ENCODE results near the gene SASH1. TPM values are rescaled to one million over a fixed set of nuclear protein-coding genes. Genes with fewer than 3 reads are reported as not detected.
"Not testable (repeated sequence)": the region's sequence is repeated elsewhere in the genome, so short reads cannot be mapped to it uniquely, and the experiment has no call there.

Gene SASH1
- total RNA-seq, 2 experiments from 2014 or later: 0.03 to 0.47 TPM

DNA sequence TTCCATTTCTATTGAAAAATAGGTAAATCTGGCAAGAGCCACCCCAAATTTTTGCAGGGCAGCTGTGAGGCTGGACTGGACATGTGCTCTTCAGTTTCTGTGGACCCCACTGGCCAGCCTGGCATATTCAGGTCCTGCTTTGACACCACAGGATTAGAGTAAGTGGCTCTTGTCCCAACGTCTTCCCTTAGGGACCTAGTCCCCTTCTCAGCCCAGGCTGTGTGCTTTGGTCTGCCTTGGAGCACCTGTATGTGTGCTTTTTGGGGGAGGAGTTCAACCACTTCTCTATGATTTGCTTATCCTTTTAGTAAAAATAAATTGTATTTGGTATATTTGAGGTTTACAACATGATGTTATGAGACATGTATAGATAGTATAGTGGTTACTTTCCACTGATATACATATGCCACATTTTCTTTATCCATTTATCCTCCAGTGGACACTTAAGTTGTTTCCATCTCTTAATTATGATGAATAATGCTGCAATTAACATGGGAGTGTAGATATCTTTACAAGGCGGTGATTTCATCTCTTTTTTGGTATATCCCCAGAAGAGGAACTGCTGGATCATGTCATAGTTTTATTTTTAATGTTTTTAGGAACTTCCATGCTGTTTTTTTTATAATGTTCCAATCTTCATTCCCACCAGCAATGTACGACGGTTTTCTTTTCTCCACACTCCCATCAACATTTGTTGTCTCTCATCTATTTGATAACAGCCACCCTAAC lies 236.4 kb downstream of the SASH1 start:
- peaks cover 6% of the 10 kb centered on the region for H3K4me1 Mint-ChIP-seq
- H3K4me3 Mint-ChIP-seq: no peak overlapping the region
- CTCF ChIA-PET: interaction anchor here (1.1 to 2.9 kb wide), 16 partner anchors 9 to 853 kb away, joined by 3 to 22 read pairs (median 6); no protein-coding TSS in a partner anchor
- no peak overlapping the region for H3K27ac Mint-ChIP-seq
- DNase-seq: no peak
- no peaks in the 10 kb centered on the region for H3K9me3 Mint-ChIP-seq (ENCODE audit: low read depth)
- no peaks in the 10 kb centered on the region for H3K36me3 Mint-ChIP-seq
- ATAC-seq: no peak
- H3K27me3 Mint-ChIP-seq: peaks cover 51% of the 10 kb centered on the region

DNA sequence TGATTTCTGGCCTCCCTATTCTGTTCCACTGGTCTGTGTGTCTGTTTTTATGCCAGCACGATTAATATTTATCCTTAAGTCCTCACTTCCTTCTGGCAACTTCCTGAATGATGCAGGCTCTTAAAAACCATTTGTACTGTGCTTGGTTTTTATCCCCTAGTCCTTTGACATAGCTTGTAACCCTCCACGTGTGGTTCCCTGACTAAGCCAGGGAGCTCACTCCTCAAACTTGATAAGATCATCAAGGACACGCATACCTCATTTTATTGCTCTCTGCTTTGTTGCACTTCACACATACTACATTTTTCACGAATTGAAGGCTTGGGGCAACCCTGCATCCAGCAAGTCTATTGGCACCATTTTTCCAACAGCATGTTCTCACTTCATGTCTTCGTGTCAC lies 237.8 kb downstream of the SASH1 start:
- no peak overlapping the region for H3K4me3 Mint-ChIP-seq
- DNase-seq: no peak
- no peaks in the 10 kb centered on the region for H3K36me3 Mint-ChIP-seq
- H3K9me3 Mint-ChIP-seq (ENCODE audit: low read depth): peaks cover 6% of the 10 kb centered on the region
- peaks cover 61% of the 10 kb centered on the region for H3K27me3 Mint-ChIP-seq
- H3K4me1 Mint-ChIP-seq: peaks cover 6% of the 10 kb centered on the region
- no peak overlapping the region for H3K27ac Mint-ChIP-seq
- CTCF ChIA-PET: interaction anchor here (1.3 kb wide), 1 partner anchor 446 kb away, joined by 3 read pairs; no protein-coding TSS in a partner anchor
- ATAC-seq: no peak

DNA sequence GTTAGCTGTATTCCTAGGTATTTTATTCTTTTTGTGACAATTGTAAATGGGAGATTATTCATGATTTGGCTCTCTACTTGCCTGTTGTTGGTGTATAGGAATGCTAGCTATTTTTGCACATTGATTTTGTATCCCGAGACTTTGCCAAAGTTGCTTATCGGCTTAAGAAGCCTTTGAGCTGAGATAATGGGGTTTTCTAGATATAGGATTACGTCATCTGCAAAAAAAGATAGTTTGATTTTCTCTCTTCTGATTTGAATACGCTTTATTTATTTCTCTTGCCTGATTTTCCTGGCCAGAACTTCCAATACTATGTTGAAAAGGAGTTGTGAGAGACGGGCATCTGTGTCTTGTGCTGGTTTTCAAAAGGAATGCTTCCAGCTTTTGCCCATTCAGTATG lies 241.0 kb downstream of the SASH1 start:
- H3K36me3 Mint-ChIP-seq: peaks cover 4% of the 10 kb centered on the region
- CTCF ChIA-PET: interaction anchor here (1.5 to 1.6 kb wide), 2 partner anchors 11 to 23 kb away, joined by 3 read pairs; no protein-coding TSS in a partner anchor
- DNase-seq (no peak), ATAC-seq (no peak)
- H3K4me1 Mint-ChIP-seq: no peaks in the 10 kb centered on the region
- H3K4me3 Mint-ChIP-seq: no peak overlapping the region
- peaks cover 60% of the 10 kb centered on the region for H3K27me3 Mint-ChIP-seq
- H3K27ac Mint-ChIP-seq: no peak overlapping the region
- peaks cover 11% of the 10 kb centered on the region for H3K9me3 Mint-ChIP-seq (ENCODE audit: low read depth)

DNA sequence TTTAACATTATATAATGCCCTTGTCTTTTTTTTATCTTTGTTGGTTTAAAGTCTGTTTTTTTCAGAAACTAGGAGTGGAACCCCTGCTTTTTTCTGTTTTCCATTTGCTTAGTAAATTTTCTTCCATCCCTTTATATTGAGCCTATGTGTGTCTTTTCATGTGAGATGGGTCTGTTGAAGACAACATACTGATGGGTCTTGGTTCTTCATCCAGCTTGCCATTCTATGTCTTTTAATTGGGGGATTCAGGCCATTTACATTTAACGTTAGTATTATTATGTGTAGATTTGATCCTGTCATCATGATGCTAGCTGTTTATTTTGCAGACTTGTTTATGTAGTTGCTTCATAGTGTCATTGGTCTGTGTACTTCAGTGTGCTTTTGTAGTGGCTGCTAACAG lies 243.0 kb downstream of the SASH1 start:
- CTCF ChIA-PET, H3K36me3 Mint-ChIP-seq, ATAC-seq, H3K27ac Mint-ChIP-seq, DNase-seq, H3K4me1 Mint-ChIP-seq, H3K4me3 Mint-ChIP-seq: not testable (repeated sequence)
- H3K9me3 Mint-ChIP-seq (ENCODE audit: low read depth): peaks cover 14% of the 10 kb centered on the region
- H3K27me3 Mint-ChIP-seq: peaks cover 50% of the 10 kb centered on the region

DNA sequence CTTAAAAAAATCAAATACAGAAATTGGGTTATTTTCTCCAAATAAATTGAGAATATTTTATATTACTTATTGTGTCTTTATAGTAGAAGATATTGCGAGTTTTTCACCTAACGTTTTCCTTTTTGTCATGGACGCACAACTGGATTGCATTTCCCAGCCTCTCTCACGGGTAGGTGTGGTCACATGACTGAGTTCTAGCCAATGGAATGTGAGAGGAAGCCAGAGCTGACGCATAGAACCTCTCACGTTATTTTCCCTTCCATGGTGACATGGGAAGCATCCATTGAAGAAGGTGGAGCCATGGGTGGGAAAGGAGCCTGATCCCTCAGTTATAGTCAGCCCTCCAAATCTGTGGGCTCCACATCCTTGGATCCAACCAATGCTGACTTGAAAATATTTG lies 248.2 kb downstream of the SASH1 start:
- H3K4me3 Mint-ChIP-seq: no peak overlapping the region
- H3K27me3 Mint-ChIP-seq: peaks cover 19% of the 10 kb centered on the region
- H3K9me3 Mint-ChIP-seq (ENCODE audit: low read depth): peaks cover 6% of the 10 kb centered on the region
- ATAC-seq (no peak), DNase-seq (no peak)
- no peak overlapping the region for H3K27ac Mint-ChIP-seq
- H3K4me1 Mint-ChIP-seq: peaks cover 6% of the 10 kb centered on the region
- CTCF ChIA-PET: no interaction called here
- peaks cover 4% of the 10 kb centered on the region for H3K36me3 Mint-ChIP-seq

DNA sequence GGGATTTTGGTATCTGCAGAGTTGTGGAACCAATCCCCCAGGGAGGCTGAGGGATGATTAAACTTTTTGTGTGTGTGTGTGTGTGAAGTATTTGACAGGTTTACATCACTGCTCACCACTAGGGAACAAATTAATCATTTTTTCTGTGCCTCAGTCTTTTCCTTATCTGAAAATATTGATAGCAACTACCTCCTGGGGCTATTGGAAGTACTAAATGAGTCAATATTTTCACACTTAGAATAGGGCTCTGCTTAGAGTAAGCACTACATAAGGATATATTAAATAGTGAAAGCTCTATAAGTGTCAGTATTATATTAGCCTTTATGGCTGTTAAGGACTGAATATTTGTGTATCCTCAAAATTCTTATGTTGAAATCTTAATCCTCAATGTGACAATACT lies 249.0 kb downstream of the SASH1 start:
- H3K36me3 Mint-ChIP-seq: peaks cover 4% of the 10 kb centered on the region
- CTCF ChIA-PET: no interaction called here
- no peak for DNase-seq
- H3K4me1 Mint-ChIP-seq: peaks cover 6% of the 10 kb centered on the region
- ATAC-seq: no peak
- peaks cover 12% of the 10 kb centered on the region for H3K27me3 Mint-ChIP-seq
- H3K9me3 Mint-ChIP-seq (ENCODE audit: low read depth): peaks cover 6% of the 10 kb centered on the region
- no peak overlapping the region for H3K27ac Mint-ChIP-seq
- no peak overlapping the region for H3K4me3 Mint-ChIP-seq

DNA sequence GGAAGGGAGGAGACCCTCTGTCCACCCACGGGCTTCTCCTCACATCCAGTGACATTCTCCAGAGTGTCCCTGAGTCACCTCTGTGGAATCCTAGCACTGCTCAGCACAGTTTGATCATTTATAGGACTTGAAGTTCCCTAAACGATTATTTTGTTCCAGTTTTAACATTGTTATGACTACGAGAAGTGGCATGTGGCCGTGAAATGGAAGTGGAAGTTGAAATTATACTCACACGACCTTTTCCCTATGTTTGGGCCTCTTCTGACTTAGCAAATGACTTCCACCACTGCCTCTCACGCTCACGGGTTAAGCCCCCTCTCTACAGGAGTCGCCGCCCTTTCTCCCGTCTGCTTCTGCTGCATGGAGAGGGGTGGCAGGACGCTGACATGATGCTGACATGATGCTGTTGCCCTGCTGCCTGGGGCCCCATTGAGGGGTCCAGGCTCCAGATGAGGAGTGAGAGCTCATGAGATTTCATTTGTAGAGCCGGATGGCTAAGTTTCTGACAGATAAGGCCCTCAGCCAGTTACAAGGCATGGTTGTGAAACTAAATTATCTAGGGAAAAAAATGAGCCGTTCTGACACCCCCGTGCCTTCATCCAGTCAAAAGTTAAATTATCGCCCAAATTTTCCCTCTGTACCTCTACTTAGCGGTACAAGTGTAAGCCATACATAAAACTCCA lies 250.6 kb downstream of the SASH1 start:
- peaks cover 5% of the 10 kb centered on the region for H3K9me3 Mint-ChIP-seq (ENCODE audit: low read depth)
- ATAC-seq (no peak), DNase-seq (no peak)
- peaks cover 2% of the 10 kb centered on the region for H3K36me3 Mint-ChIP-seq
- H3K27me3 Mint-ChIP-seq: peaks cover 18% of the 10 kb centered on the region
- H3K27ac Mint-ChIP-seq: no peak overlapping the region
- CTCF ChIA-PET: no interaction called here
- H3K4me1 Mint-ChIP-seq: peaks cover 6% of the 10 kb centered on the region
- no peak overlapping the region for H3K4me3 Mint-ChIP-seq

DNA sequence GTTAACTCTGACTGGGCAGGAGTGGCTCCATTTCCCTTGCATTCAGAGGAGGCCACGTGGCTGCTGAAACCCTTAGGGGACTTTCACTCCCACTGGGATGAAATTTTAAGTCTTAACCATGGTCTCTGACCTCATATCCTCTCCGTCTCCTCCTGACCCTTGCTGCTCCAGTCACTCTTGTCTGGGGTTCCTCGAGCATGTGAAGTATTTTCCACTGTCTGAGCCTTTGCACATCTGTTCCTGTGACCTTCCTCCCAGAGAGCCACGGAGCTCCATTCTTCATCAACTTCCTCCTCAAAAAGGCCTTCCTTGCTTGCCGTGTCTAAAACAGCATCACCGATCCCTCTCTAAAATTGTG lies 251.2 kb downstream of the SASH1 start:
- Mint-ChIP-seq H3K4me3 (no peak overlapping the region), H3K27me3 (peaks cover 21% of the 10 kb centered on the region), H3K36me3 (no peaks in the 10 kb centered on the region), H3K9me3 (ENCODE audit: low read depth) (peaks cover 3% of the 10 kb centered on the region), H3K27ac (no peak overlapping the region), H3K4me1 (peaks cover 6% of the 10 kb centered on the region)
- ATAC-seq (no peak), DNase-seq (no peak)
- CTCF ChIA-PET: no interaction called here

DNA sequence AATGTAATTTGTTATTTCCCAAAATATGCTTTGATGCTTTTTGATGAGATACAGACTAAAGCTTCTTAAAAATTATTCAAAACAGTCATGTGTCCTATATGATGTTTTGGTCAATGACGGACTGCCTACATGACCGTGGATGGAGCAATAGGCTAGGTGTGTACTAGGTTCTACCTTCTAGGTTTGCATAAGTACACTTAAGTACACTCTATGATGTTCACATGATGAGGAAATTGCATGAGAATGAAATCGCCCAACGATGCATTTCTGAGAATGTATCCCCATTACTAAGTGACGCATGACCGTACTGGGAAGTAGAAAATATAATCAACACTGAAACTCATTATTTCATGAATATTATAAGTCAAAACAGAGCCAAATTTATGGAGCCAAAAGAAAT lies 252.9 kb downstream of the SASH1 start:
- Mint-ChIP-seq H3K27ac (no peak overlapping the region), H3K4me3 (no peak overlapping the region), H3K9me3 (ENCODE audit: low read depth) (no peaks in the 10 kb centered on the region), H3K27me3 (peaks cover 19% of the 10 kb centered on the region), H3K4me1 (peaks cover 2% of the 10 kb centered on the region), H3K36me3 (no peaks in the 10 kb centered on the region)
- ATAC-seq (no peak), DNase-seq (no peak)
- CTCF ChIA-PET: no interaction called here

DNA sequence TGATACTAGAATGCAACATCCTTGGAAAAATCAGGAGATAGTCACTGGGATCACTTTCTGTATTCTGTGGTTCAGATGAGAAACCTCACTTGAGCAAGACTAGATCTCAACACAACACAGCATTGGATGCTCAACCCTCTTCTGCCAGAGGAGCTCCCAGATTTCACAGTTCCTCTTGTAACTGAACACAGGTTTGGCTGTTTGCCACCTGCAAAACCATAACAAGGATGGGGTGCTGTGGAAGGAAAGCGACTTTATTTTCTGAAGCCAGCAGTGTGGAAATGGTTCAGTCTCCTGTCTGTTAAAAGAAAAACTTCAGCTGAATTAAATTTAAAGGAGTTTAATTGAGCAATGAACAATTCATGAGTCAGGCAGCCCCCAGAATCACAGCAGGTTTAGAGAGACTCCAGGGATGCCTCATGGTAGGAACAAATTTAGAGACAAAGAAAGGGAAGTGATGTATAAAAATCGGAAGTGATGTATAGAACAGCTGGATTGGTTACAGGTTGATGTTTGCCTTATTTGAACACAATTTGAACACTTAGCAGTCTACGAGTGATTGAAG lies 254.3 kb downstream of the SASH1 start:
- Mint-ChIP-seq H3K4me1 (peaks cover under 1% of the 10 kb centered on the region), H3K36me3 (no peaks in the 10 kb centered on the region), H3K27ac (no peak overlapping the region), H3K27me3 (peaks cover 20% of the 10 kb centered on the region), H3K4me3 (no peak overlapping the region), H3K9me3 (ENCODE audit: low read depth) (peaks cover under 1% of the 10 kb centered on the region)
- DNase-seq (no peak), ATAC-seq (no peak)
- CTCF ChIA-PET: interaction anchor here (1.2 kb wide), 1 partner anchor 19 kb away, joined by 4 read pairs; no protein-coding TSS in a partner anchor

DNA sequence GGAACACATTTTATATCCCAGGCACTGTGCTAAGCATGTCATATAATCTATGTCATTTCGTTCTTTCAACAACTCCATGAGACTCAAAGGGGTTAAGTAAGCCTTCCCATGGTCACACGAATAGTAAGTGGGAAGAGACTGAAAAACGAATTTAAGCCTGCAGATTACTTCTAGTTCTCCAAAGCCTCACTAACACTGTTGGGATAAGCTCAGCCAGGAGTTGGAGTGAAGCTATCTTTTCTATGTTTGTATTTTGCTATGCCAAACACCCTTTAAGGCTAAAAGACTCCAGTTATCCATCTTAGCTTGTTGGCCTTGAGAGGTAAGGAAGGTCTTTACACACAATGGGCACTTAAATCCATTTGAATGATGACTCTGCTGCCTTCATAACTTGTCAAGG lies 256.1 kb downstream of the SASH1 start:
- H3K4me1 Mint-ChIP-seq: peaks cover 3% of the 10 kb centered on the region
- no peak overlapping the region for H3K4me3 Mint-ChIP-seq
- H3K27ac Mint-ChIP-seq: no peak overlapping the region
- H3K9me3 Mint-ChIP-seq (ENCODE audit: low read depth): peaks cover 3% of the 10 kb centered on the region
- DNase-seq (no peak), ATAC-seq (no peak)
- H3K36me3 Mint-ChIP-seq: no peaks in the 10 kb centered on the region
- H3K27me3 Mint-ChIP-seq: peaks cover 23% of the 10 kb centered on the region
- CTCF ChIA-PET: no interaction called here

DNA sequence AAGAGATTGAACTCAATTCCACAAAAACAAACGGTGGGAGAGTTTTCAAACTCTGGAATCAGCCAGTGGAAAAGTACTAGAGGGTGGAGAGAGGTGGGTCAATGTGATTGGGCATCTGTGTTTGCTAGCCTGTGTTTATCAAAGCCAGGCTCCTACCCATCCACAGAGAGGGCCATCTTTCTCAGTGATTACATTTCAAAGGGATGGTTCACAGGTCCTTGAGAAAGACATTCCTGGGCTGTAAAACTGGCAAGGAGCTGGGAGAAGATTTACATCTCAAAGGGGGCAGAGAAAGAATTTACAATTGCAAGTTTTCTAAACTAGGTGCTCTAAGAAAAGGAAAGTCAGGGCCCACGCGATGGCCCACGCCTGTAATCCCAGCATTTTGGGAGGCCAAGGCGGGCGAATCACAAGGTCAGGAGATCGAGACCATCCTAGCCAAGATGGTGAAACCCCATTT lies 257.4 kb downstream of the SASH1 start:
- Mint-ChIP-seq H3K27me3 (peaks cover 30% of the 10 kb centered on the region), H3K4me1 (peaks cover 3% of the 10 kb centered on the region), H3K4me3 (no peak overlapping the region), H3K36me3 (no peaks in the 10 kb centered on the region), H3K9me3 (ENCODE audit: low read depth) (peaks cover 3% of the 10 kb centered on the region), H3K27ac (no peak overlapping the region)
- CTCF ChIA-PET: no interaction called here
- ATAC-seq: no peak
- no peak for DNase-seq
